ENCODE measurements around the gene TUG1.

The TUG1 gene

GRCh38 chr22:31001124-31001770 lies 32.2 kb downstream of the TUG1 start:
- DNase-seq (ENCODE audit: low read depth in 2 of 2): no peak

GRCh38 chr22:31005535-31005934 lies 36.5 kb downstream of the TUG1 start:
- DNase-seq (ENCODE audit: low read depth in 2 of 2): no peak

GRCh38 chr22:31019191-31019930 lies 50.3 kb downstream of the TUG1 start:
- no peak for DNase-seq (ENCODE audit: low read depth in 2 of 2)

GRCh38 chr22:31020334-31020733 lies 51.3 kb downstream of the TUG1 start:
- DNase-seq (ENCODE audit: low read depth in 2 of 2): no peak

- DNase-seq (ENCODE audit: low read depth in 2 of 2): no peak
Measured at GRCh38 chr22:31022516-31022915, 53.5 kb downstream of the TUG1 start.
